ENCODE measurements around the gene GRB14. TPM values are rescaled to one million over a fixed set of nuclear protein-coding genes. Genes with fewer than 3 reads are reported as not detected.

GRB14 gene
- total RNA-seq, 1 donor from 2014 or later, result 27.8 TPM

- intact Hi-C loops (cut with micrococcal nuclease), result no loop called here
- no peak for DNase-seq
- no peak for ATAC-seq
Observed at GRCh38 chr2:164450278-164450677, 171.0 kb downstream of the GRB14 start.

GRCh38 chr2:164449706-164450105 is 171.6 kb downstream of the GRB14 start:
- intact Hi-C loops (cut with micrococcal nuclease), result no loop called here
- ATAC-seq, result no peak

GRCh38 chr2:164447660-164448059 is 173.6 kb downstream of the GRB14 start:
- intact Hi-C loops (cut with micrococcal nuclease), result no loop called here
- DNase-seq, result no peak
- ATAC-seq, result no peak

More at GRCh38 chr2:164449706-164450105, 171.6 kb downstream of the GRB14 start:
- no peak for DNase-seq

Other genes starting within 250 kb of the GRB14 start
- gene COBLL1, start 220.3 kb upstream of the GRB14 start, total RNA-seq, result 17.0 TPM